Heart left ventricle (tissue), 13 donors: Measurements from ENCODE around the gene FBXL17.

Source experiments
- POLR2A ChIP-seq, 2 donors: fragments of 450-650 bp; IDR thresholded peaks; one replicate each; pipeline ENCODE4 v1.6.1; 2017; ENCODE audit warnings: antibody characterized with exemption in 2 of 2, mild to moderate bottlenecking in 2 of 2, moderate library complexity in 2 of 2
- TF ChIP-seq, protein P1 (sequence below), 12 donors: fragments of 200-600 bp; sonication (generic) in 4 of 12; IDR thresholded peaks; one replicate each; pipeline versions ENCODE4 v1.5.0 to v1.8.0; 2018 to 2022; ENCODE audit warnings: antibody characterized with exemption in 12 of 12, mild to moderate bottlenecking in 5 of 12
- donor health status: ischemic (EF 13 %, LVEDD 7.1; RV severe dilation, severe dysfunction).
- donor health status: DM: no; HTN: yes; CAD: no.
- donor health status: DM: no; HTN: no; CAD: no.
- donor health status: ischemic (EF 25% LVEDD 6.9; RV normal size, moderate dysfunction).
- donor health status: ischemic (EF 25% LVEDD 5.7; RV mildly dilated, moderate dysfunction).
- donor health status: ischemic (EF 35%, LVEDD 5.7; RV mildly dilated, moderate dysfunction).
- donor health status: nonischemic (EF 11% LVEDD 7.7; RV severe dilation, severe dysfunction).
- donor health status: DM: yes; HTN: yes; CAD: no.
- donor health status: PGD.
- donor health status: ischemic (EF 29% LVEDD 5.4; RV normal size, mild dysfunction).
- donor health status: nonischemic (EF 23%, LVEDD 6.1; RV moderate dilation, normal function).

GRCh38 chr5:108083232-108083631 lies 298.7 kb downstream of the FBXL17 start:
- TF ChIP-seq, protein P1, sequence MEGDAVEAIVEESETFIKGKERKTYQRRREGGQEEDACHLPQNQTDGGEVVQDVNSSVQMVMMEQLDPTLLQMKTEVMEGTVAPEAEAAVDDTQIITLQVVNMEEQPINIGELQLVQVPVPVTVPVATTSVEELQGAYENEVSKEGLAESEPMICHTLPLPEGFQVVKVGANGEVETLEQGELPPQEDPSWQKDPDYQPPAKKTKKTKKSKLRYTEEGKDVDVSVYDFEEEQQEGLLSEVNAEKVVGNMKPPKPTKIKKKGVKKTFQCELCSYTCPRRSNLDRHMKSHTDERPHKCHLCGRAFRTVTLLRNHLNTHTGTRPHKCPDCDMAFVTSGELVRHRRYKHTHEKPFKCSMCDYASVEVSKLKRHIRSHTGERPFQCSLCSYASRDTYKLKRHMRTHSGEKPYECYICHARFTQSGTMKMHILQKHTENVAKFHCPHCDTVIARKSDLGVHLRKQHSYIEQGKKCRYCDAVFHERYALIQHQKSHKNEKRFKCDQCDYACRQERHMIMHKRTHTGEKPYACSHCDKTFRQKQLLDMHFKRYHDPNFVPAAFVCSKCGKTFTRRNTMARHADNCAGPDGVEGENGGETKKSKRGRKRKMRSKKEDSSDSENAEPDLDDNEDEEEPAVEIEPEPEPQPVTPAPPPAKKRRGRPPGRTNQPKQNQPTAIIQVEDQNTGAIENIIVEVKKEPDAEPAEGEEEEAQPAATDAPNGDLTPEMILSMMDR (IDR thresholded peaks at IDR 0.05) = no peak
- TF ChIP-seq POLR2A (IDR thresholded peaks at IDR 0.05) = no peak
